HCT116 (cell line): ENCODE data around the gene AKAP13. TPM values are rescaled to one million over a fixed set of nuclear protein-coding genes. Genes with fewer than 3 reads are reported as not detected.

Experiments
- ATAC-seq: fragments of 200-7000 bp; cut with Tn5 transposase; 2 replicates; pipeline ENCODE4 v1.9.1; 2020; ENCODE audit warnings: mild to moderate bottlenecking, moderate library complexity
- BruUV-seq: library from RNA; stranded (reverse); fragments of 400-500 nt; replicated peaks from 2 replicates; lab custom pipeline; 2021; lab: Mats Ljungman, UMichigan
- CTCF ChIA-PET: fragments of 300-600 bp; sonication (Branson Sonifier 250); formaldehyde crosslinking; loops from one replicate; lab custom pipeline; 2021; ENCODE audit warnings: antibody characterized with exemption; lab: Charles Lee
- POLR2A ChIA-PET: fragments of 300-600, 350-600 bp; sonication (Branson Sonifier 250); formaldehyde crosslinking; loops from one replicate; lab custom pipeline; 2021; ENCODE audit warnings: antibody characterized with exemption; lab: Charles Lee
- RAD21 ChIA-PET, 2 experiments: fragments of 300-600 bp; sonication (Branson Sonifier 250); formaldehyde crosslinking; loops; one replicate each; lab custom pipeline; 2023; ENCODE audit warnings: low total read pairs in 2 of 2; ENCODE audit not compliant: uncharacterized antibody in 2 of 2, unreplicated experiment in 2 of 2, low non-redundant PET in 1 of 2; lab: Charles Lee
- DNase-seq: peaks from one replicate; pipeline ENCODE4 v3.0.0-alpha.2; 2010; ENCODE audit warnings: low read depth, low spot score
- H2AFZ ChIP-seq: fragments of 200-600 bp; shearing (Covaris generic), sonication (generic); 2 replicates; pipeline ENCODE4 v1.6.1; 2017; ENCODE audit warnings: low read depth, mixed run types, mixed read lengths, antibody characterized with exemption, low read length; ENCODE audit not compliant: poor library complexity, severe bottlenecking
- H3K27ac ChIP-seq: 2 replicates; pipeline ENCODE4 v1.5.1; 2012; ENCODE audit warnings: low read depth, low read length
- H3K27me3 ChIP-seq: fragments of 200-600 bp; sonication (generic); 2 replicates; pipeline ENCODE4 v1.6.1; 2016; ENCODE audit warnings: mixed run types, low read length, mixed read lengths; ENCODE audit not compliant: insufficient read depth
- H3K36me3 ChIP-seq, 2 experiments: fragments of 200-500 bp in 1 of 2; fragments of 200-600 bp in 1 of 2; sonication (Bioruptor generic) in 1 of 2; sonication (generic) in 1 of 2; 2 replicates each; pipeline versions ENCODE4 v1.5.1 to v1.6.1; 2014 to 2016; ENCODE audit warnings: low read length in 2 of 2, inconsistent platforms in 1 of 2, mixed read lengths in 1 of 2, mixed run types in 1 of 2; ENCODE audit not compliant: insufficient read depth in 2 of 2, control insufficient read depth in 1 of 2
- H3K4me1 ChIP-seq, 2 experiments: fragments of 200-600 bp in 1 of 2; sonication (generic) in 1 of 2; 2 replicates each; pipeline versions ENCODE4 v1.5.1 to v1.6.1; 2012 to 2017; ENCODE audit warnings: low read length in 2 of 2, inconsistent platforms in 1 of 2, mild to moderate bottlenecking in 1 of 2, mixed read lengths in 1 of 2, mixed run types in 1 of 2, moderate library complexity in 1 of 2; ENCODE audit not compliant: insufficient read depth in 2 of 2, control insufficient read depth in 1 of 2
- H3K4me2 ChIP-seq: fragments of 200-600 bp; sonication (generic); 2 replicates; pipeline ENCODE4 v1.6.1; 2017; ENCODE audit warnings: mixed run types, low read length, mixed read lengths
- H3K4me3 ChIP-seq, 2 experiments: fragments of 200-600 bp in 1 of 2; sonication (generic) in 1 of 2; replicated peaks in 1 of 2; 2 replicates each; pipeline ENCODE4 v1.5.1; 2011 to 2016; ENCODE audit warnings: low read length in 2 of 2, control low read depth in 1 of 2, low read depth in 1 of 2, mild to moderate bottlenecking in 1 of 2, mixed read lengths in 1 of 2, mixed run types in 1 of 2
- H3K79me2 ChIP-seq: fragments of 200-600 bp; sonication (generic); 2 replicates; pipeline ENCODE4 v1.6.1; 2017; ENCODE audit warnings: mild to moderate bottlenecking, mixed run types, low read length, moderate library complexity, mixed read lengths; ENCODE audit not compliant: insufficient read depth
- H3K9ac ChIP-seq: fragments of 200-600 bp; sonication (generic); 2 replicates; pipeline ENCODE4 v1.6.1; 2016; ENCODE audit warnings: low read length, mixed read lengths
- H3K9me2 ChIP-seq: fragments of 200-600 bp; sonication (generic), shearing (Covaris generic); 2 replicates; pipeline ENCODE4 v1.6.1; 2017; ENCODE audit warnings: mixed run types, mild to moderate bottlenecking, moderate library complexity; ENCODE audit not compliant: insufficient read depth
- H3K9me3 ChIP-seq, 2 experiments: fragments of 200-500 bp in 1 of 2; fragments of 200-600 bp in 1 of 2; sonication (Bioruptor generic) in 1 of 2; sonication (generic) in 1 of 2; 2 replicates each; pipeline ENCODE4 v1.6.1; 2014 to 2017; ENCODE audit warnings: low read length in 2 of 2, mixed read lengths in 2 of 2, inconsistent platforms in 1 of 2, low read depth in 1 of 2, mild to moderate bottlenecking in 1 of 2, mixed run types in 1 of 2, moderate library complexity in 1 of 2; ENCODE audit not compliant: control insufficient read depth in 1 of 2, insufficient read depth in 1 of 2
- H4K20me1 ChIP-seq: fragments of 200-600 bp; sonication (generic), shearing (Covaris generic); 2 replicates; pipeline ENCODE4 v1.6.1; 2017; ENCODE audit warnings: mixed run types, mild to moderate bottlenecking, moderate library complexity; ENCODE audit not compliant: insufficient read depth
- CBX3 ChIP-seq: IDR thresholded peaks from 2 replicates; pipeline ENCODE4 v1.6.1; 2012; ENCODE audit warnings: low read depth
- EZH2phosphoT487 ChIP-seq: fragments of 200-600 bp; IDR thresholded peaks from 2 replicates; pipeline ENCODE4 v1.6.1; 2018; ENCODE audit warnings: antibody characterized with exemption, borderline replicate concordance
- FOSL1 ChIP-seq: IDR thresholded peaks from 2 replicates; pipeline ENCODE4 v1.6.1; 2012; ENCODE audit warnings: low read depth
- POLR2AphosphoS5 ChIP-seq: IDR thresholded peaks from 2 replicates; pipeline ENCODE4 v1.6.1; 2011; ENCODE audit warnings: mild to moderate bottlenecking, low read depth, low read length, moderate library complexity
- REST ChIP-seq: IDR thresholded peaks from 2 replicates; pipeline ENCODE4 v1.6.1; 2012; ENCODE audit warnings: low read depth
- TCF7L2 ChIP-seq: IDR thresholded peaks from 2 replicates; pipeline ENCODE4 v1.7.0; 2011; ENCODE audit warnings: borderline replicate concordance, inconsistent platforms; ENCODE audit not compliant: insufficient read depth, insufficient read length; ENCODE audit errors: extremely low read depth
- ZNF274 ChIP-seq: fragments of 200-500 bp; sonication (Bioruptor generic); IDR thresholded peaks from 2 replicates; pipeline ENCODE4 v1.6.1; 2014; ENCODE audit warnings: mild to moderate bottlenecking, low read depth, low read length, inconsistent platforms
- intact Hi-C: fragments of 100-400 bp; cut with micrococcal nuclease; formaldehyde crosslinking; loops from 2 replicates; pipeline ENCODE4 v1.10.0; 2022
- total RNA-seq: library from RNA; stranded (reverse); gene quantifications from one replicate; pipeline ENCODE4 v1.2.1, GENCODE V29; 2021; ENCODE audit not compliant: unreplicated experiment

The AKAP13 gene
- total RNA-seq, 1 experiment from 2014 or later, result 43.1 TPM

- TF ChIP-seq REST (no peak), EZH2phosphoT487 (no peak), TCF7L2 (no peak)
- TF ChIP-seq, all 23 proteins: peak for 0
Observed at GRCh38 chr15:85415783-85416182, 35.4 kb downstream of the AKAP13 start (continued).

- ATAC-seq, result no peak
- Histone ChIP-seq H4K20me1 (no peaks in the 10 kb centered on the region; the same call in 1 of the 2 replicates), H3K27ac (no peak overlapping the region), H3K4me3 (no peak overlapping the region), H3K9ac (no peak overlapping the region), H3K79me2 (peaks cover 83% of the 10 kb centered on the region), H3K4me1 (peaks cover 26 to 50% of the 10 kb centered on the region in 2 experiments), H3K27me3 (no peaks in the 10 kb centered on the region), H2AFZ (no peak overlapping the region), H3K36me3 (no peaks in the 10 kb centered on the region), H3K9me3 (no peaks in the 10 kb centered on the region), H3K9me2 (no peaks in the 10 kb centered on the region), H3K4me2 (no peak overlapping the region)
- no TSS peak for BruUV-seq
- ChIA-PET RAD21 (no interaction called here), CTCF (no interaction called here), POLR2A (no interaction called here)
- intact Hi-C loops, result no loop called here
- no peak for DNase-seq
- no peak for TF ChIP-seq ZNF274
- no peak for TF ChIP-seq CBX3
- TF ChIP-seq FOSL1, result no peak
- no peak for TF ChIP-seq POLR2AphosphoS5
Observed at GRCh38 chr15:85417276-85417675, 36.9 kb downstream of the AKAP13 start.
